HG03066 (cell line): ENCODE measurements around the gene CTBP2.

Source experiments
- ATAC-seq: cut with Tn5 transposase; IDR thresholded peaks from one replicate; pipeline ENCODE4 v1.9.1; 2021; ENCODE audit warnings: low read depth; ENCODE audit not compliant: unreplicated experiment

Gene CTBP2

DNA sequence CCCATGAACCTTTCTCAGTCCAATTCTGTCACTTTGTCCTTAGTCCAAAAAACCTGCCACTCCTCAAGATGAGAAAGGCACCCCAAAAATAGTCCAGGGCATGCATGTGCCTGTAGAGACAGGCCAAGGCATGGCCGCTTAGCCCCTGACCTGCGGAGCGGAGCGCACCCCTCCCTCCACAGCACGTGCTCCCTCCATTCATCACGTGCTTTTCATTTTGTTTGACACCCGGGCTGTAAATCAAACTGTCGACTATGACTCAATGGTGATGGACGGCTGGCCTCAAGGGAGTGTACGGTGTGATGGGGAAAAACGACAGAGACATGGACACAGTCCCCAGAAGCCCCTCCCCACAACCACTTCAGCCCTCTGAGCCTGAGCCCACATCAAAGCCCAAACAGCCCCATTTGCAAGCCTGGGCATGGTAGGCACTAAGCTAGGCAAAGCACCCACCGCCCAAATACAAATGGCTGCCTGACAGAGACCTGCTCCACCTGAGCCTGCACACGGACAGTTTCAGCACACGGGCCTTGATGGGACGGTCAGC is 127.8 kb downstream of the CTBP2 start:
- ATAC-seq = no peak

DNA sequence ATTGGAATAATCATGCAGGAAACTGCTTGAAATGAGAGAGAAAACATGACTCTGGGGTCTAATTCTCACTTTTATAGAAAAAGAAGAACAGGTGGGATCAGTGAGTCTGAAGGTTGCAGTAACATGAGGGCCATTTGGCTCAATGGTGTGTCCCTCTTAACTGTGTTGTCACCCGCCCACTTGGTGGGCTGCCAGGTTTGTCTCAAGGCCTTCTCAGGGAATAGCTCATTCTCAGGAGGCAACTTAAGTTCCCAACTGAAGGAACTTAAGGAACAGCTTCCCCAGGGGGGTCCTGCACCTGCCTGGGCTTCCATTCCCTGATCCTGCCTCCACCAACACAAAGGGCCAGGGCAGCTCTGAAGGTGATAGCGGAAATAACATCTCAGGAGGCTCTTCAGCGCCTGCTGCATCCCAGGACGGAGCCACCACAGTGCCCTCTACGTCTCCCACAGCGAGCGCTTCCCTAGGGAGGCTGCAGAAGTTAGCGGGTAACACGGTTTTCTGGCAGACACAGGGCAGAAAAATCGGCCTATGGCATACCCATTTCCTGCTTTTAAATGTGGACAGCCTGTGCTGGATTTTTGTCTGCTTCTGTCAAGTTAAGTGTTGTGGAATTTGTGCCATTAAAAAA is 129.7 kb downstream of the CTBP2 start:
- no peak for ATAC-seq

DNA sequence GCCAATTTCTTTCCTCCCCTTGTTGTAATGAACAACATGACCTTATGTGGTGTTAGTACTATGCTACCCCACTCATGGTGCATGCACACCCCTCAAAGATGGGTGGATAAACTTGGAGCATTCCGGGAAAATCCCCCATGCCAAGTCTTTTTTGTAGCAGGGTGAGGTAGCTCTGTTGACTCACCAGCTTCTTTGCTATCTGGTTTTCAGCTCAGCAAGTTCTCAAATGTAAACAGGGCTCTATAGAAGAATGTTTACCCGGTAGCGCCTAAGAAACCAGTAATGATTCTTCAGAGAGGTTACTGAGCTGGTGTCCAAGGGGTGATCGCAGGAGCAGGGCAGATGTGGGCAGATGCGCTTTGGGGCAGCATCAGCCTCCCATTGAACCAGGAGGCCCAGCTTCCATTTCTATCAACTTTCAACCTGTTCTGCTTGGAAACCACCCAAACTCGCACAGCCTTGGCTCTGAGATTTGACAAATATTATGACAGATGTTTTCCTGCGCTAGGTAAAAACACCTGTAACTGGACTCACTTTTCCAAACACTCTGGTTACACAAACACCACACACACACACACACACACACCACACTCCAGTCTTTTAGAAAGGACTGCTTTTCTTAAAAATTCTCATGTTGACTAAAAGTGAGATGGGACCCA is 130.7 kb downstream of the CTBP2 start:
- no peak for ATAC-seq

DNA sequence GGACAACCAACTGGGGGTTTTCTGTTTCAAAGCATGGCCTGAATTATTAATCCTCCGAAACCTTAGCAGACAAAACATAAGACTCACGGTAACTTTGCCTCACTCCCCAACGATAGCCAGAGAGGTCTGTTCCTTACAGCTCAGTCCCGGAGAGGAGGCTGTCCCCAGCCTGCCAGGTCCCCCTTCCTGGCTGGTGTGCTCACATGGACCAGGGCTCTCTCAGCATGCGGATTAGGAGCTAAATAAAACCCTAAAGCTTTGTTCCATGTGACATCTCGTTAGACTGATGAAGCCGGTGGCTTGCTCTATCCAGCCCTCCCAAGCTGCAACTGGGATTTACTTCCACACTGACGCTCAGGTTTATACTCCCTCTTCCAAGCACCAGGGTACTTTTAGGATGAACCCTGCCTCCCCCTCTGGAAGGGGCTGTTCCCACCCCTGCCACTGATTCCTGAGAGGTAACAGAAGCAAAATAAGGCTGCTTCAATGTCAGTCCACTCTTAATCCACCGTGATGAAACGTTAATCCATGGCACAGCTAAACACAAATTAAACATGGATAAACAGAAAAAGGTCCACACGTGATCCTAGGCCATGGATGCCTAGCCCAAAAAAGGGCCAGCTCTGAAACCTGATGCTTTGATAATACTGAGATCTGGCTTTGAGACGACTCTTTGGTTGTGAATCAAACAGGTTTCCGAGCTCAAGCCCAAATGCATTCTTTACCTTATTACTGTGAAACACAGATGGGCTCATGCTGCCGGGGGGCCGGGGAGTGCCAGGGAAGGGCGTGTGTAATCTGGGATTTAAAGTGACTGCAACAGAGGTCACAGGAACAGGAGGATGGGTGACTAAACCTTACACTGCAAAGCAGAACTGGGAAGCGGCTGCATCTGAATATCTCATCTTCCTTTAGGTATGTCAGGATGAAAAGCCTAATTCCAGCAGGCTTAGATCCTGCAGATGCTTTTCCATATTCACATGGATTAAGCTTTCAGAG is 132.2 kb downstream of the CTBP2 start:
- no peak for ATAC-seq

DNA sequence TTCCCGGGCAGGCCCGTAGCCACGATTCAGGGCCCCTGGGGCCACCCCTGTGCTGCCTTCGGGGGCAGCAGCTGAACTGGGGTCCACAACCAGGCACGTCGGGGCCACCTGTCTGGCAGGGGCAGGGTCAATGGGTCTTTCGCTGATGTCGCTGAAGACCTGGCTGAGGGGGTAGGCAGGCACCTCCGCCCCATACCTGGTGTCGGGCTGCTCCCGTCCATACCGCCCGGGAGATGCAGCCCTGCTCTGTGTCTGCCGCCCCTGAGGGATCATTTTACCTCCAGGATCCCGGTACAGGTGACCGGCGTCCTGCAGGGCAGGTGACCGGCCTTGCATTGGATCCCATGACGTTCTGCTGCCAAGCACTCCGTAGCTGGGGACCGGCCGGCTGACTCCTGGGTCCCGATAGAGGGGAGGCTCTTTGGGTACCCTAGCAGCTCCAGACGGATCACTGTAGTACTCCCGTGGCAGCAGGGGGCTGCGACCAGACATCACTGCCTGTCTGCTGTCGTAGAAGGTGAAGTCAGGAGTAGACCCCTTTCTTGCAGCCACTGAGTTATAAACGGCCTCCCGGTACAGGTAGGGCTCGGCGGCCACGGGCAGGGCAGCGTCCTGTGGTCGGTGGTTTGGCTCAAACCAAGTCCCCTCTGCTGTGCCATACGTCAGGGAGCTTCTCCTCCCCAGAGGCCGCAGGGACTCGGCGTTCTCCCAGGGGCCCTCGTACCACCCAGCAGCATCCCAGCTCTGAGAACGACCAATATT is 133.2 kb downstream of the CTBP2 start:
- ATAC-seq = no peak

DNA sequence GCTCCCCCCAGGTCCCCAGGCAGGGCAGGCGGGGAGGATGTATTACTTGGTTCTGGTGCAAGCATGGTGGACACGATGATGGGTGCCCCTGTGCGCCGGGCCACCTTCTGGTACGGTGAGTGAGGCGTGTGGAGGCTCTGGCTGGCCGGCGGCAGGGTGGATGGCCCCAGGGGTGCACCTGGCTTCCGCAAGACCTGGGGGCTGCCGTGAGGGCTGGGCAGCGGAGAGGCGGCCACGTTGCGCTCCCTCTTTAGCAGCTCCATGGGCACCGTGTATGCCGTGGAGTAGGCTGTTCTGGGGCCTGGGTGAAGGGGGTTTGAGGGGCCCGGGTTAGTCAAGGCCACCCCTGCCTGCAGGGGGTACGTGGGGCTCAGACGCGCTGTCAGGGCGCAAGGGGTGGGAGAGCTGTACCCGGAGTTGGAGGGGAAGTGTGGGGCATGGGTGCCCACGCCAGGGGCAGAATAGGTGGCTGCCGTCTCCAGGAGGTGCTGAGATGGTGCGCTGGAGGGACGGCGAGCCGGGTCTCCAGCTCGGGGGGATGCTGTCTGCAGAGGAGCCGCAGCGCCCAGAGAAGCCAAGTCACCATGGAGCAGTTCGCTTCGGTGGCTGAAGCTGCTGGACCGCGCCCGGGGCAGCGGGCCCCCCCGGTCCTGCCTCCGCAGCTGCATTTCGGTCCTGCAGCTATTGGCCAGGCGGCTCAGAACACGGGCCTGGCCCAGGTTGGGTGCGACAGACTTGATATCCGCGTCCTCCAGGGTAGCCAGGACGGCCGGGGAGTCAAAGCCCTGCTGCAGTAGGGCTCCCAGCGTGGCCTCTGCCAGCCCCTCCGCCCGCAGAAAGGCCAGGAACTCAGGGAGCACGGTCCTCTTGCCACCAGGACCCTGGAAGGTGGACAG is 134.1 kb downstream of the CTBP2 start:
- no peak for ATAC-seq

DNA sequence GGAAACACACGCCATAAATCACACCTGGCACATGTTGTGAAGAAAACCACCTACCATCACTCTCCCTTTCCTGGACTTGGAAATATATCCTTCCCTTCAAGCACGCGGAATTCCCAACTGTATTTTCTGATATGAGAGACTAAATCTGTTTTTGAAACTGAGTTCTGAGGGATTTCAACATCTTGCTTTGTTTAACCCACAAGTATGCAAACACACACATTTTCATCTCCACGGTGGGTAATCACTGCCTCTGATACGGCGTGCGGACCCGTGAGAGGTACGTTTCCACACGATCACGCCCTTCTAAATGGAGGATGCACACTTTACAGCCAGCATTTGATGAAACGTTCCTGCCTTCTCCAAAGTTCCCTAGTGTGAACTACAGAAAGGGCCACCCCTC is 135.0 kb downstream of the CTBP2 start:
- ATAC-seq = no peak

DNA sequence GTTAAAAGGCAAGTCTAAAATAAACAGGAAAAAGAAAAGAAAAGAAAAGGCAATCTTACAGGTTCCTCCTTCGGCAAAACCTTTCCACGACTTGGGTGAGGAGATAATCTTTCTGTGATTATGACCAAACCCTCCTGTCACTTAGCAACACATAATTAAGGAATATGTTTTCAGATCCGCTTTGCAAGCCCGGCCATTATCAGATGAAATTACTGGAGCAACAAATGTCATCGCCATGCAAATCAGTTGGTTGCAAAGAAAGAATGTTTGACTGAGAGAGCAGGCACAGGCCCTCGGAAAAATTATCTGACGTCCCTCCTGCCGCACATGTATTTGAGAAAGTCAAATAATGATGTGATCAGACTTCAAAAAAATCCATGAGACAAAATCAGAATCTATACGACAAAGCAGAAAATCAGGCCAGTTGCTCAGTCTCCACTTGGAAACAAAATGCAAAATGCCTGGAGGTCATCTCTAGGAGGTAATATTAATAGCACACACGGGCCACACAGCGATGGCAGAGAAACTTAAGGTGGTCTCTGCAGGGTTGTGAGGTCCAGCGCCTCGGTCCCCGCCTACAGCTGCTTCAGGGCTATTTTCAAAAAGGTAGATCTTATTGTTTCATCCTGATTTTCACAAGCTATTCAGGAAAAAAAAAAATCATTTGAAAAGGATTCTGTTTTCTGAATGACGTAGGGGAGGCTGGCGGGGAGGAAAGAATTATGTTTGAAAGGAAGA is 135.7 kb downstream of the CTBP2 start:
- no peak for ATAC-seq

DNA sequence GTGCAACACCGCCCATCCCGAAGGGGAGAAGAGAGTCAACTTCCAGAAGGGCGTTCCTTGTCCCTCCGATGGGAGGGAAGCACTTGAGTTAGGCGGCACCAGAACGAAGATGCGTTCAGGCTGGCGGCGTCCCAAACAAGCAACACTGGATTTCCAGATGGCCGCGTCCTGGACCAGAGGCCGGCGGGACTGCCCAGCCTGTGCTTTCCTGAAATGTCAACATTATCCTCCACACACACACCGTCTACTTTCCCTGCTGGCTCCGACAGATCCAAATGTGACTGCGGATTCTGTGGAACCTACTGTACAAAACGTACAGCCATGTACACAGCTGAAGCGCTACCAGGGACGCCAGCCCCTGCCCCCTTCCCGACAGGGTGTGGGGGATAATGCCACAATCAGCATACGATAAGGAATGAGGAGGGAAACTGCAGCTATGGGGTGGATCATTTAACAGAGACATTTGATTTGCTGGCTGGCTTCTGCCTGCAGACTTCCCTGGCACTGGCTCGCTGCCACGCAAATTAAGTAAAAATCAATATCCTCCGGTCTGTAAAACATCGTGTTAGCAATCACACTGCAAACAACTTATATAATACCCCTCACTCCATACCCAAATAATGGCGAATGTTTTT is 136.4 kb downstream of the CTBP2 start:
- no peak for ATAC-seq

DNA sequence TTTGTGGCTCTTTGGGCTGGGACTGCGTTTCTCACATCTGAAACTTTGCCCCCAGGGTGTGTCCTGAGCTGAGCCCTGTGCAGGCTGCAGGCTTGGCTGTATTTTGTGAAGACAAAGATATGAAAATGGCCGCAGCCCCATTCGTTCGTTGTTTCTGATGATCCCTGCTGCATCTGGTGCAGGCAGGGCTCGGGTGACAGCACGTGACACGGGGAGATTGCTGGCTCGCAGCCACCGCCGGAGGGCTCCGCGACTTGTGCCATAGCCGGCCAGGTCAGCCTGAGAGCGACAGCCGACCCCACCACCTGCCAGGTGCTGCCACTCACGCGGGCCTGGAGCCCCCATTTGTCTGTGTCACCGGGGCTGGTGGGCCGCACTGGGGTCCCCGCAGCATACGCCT is 137.1 kb downstream of the CTBP2 start:
- no peak for ATAC-seq

DNA sequence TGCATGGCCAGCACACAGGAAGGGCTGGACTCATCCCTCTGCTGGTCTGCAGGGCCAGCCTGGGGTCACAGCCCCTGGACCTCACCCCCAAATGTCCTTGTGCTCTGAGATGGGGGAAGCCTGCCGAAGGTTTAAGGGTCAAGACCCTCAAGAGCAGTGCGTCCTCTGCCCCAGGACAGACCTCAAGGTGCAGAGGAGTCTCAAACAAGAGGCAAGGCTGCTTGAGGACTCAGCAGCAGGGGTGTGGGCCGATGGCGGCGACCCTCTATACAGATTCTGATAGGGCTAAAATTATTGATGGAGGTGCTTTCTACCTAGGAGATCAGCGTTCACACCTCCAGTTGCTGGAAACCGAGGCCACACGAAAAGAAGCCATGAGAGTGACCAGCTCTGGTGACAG is 137.7 kb downstream of the CTBP2 start:
- no peak for ATAC-seq

DNA sequence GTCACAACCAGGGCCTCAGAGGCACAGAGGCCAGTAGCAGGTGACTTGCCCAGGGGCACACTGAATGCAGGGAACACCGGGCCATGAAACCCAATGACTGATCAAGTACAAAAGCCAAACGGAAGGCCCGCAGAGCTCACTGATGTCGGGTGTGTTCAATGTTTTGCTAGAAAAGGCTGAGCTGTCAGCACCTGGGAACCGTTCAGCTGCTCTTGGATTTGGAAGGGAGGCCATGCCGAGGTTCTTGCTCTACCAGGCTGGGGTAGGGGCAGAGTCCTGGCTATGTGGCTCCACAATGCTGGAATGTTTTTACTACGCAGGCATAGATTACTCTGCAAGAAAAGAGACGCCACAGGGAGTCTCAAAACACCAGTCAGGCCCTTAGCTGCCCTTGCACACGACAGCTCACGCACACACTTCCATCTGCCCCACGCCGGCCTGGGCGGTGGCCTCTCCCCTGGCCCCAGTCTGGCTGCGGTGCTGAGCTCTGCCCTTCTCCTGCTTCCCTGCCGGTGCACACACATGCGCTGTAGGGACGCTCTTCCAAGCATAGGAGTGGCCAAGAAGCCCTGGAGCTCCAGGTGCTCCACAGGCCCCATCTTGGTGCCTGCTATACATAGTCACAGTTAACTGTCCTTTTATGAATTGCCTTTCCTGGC is 138.5 kb downstream of the CTBP2 start:
- no peak for ATAC-seq

DNA sequence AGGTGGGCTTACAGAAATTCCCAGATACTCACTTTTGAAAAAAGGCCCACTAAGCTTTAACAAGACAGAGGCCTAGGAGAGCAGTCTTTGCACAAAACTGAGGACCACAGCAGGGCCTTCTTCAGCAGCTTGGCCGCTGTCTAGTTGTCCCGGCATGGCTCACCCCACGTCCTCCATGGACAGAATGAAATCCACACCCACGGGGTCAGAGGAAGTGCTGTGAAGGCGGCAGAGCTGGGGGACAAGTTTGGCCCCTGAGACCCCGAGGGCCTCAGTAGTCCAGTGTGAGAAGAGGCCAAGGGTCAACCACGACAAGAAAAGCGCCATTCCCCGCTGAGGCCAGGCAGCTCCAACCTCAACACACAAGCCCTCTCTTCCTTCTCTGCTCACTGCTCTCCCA is 139.5 kb downstream of the CTBP2 start:
- ATAC-seq = no peak

DNA sequence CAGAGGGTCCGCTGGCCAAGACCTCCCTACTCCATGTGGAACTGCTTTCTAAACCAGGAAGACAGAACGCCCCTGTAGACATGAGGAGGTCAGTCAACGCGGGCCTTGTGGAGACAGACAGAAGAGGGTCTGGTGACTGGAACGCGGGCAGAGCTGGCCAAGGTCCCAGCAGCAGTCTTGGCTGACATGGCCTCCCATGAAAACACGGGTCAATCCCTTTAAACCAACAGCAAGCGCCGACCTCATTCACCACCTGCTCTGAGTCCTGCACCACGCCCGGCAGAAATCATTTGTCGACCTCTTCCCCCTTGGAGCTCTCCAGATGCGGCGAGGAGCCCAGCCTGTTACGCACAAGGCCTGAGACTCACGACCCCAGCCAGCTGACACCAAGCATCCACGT is 140.0 kb downstream of the CTBP2 start:
- ATAC-seq = no peak

DNA sequence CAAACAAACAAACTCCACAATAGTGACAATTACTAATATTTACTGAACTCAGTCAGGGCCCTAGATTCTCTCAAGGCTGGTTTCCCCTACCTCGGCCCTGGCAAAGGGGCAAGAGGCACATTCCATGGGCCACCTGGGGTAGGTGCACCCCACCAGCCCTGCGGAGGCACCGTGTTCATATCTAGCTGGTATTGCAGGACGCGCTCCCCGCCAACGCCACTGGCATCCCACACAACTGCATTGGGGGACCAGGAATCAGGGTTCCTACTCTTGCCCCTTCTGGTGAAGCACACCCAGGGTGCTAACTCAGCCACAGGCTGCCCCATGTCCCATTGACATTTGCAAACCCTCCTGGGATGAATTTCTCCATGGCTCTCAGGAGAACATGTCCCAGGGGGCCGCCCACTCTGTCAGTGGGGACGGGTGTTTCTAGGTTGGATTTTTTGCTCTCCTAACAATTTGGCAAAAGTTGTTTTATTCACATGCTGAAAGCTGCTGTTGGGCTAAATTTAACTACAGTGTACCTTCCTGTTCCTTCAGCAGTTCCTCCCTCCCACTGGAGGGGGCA is 141.7 kb downstream of the CTBP2 start:
- no peak for ATAC-seq

DNA sequence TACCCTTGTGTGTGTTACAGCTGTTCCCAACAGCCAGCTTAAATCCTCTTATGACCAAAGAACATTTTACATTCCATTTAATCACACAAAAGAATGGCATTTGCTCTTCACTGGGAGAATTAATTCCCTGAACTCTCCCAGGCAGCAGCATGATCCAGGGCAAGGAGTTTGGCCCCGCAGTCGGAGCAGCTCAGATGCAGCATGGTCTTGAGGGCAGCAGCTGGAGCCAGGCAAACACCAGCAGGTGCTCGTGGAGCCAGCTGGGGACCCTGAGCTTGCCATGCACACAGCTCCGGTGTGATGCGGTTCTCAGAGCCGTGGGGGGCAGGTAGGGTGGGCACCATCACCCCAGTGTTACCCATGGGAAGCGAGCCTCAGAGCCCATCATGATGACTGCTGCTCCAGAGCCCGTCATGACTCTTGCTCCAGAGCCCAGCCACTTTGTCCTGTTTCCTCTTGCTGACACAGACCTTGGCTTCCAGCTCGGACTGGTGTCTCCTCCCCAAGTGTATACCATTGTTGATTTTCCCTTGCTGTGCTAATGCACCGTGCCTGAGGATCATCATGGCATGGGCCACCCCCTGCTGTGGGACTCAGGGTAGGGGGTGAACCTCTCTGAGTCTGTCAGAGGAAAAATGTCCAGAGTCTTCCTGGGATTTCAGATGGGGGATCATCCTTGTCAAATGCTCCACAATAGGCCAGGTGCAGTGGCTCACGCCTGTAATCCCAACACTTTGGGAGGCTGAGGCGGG is 142.6 kb downstream of the CTBP2 start:
- ATAC-seq = no peak
